ENCODE results near the gene HEXB. TPM values are rescaled to one million over a fixed set of nuclear protein-coding genes. Genes with fewer than 3 reads are reported as not detected.

Gene HEXB
- total and polyA plus RNA-seq, 2 of the 13 experiments (the other 11 are each of a cell fraction or from before 2014, with no cell fraction given), result 100 to 104 TPM

DNA sequence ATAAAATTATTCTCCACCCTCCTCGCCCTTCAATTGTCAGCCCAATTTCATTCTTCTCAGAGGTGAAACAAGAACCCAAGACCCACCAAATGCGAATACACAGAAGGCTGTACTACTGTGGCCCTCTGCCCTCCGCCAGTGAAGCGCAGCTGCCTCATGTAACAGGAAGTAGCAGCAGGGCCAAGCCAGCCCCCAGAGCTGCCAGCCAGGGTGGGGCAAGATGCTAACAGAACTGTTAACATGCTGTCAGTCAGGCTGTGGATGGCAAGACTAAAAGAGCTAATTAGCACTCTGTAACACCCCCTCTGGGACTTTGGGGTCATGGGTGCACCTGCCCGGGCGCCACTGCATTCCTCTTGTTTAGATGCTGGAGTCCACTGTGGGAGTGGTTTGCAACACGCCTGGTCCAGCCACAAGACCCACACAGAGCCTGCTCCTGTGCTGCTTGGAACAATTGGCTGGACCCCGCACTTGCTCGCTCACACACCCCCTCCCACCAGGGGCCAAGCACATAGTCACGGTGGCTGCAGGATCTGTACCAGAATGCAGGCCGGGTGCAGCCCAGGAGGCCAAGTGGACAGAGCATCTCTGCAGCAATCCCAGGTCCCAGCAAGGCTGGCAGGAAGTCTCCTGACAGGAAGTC is 14.5 kb upstream of the HEXB start (continued):
- no peak for TF ChIP-seq POLR2G (IDR thresholded peaks at IDR 0.05; ENCODE audit: low read depth, low read length)
- no peak for TF ChIP-seq THYN1 (CRISPR knock-in tag; IDR thresholded peaks at IDR 0.05; ENCODE audit: borderline replicate concordance, low read depth)
- TF ChIP-seq KLF11 (CRISPR knock-in tag; IDR thresholded peaks at IDR 0.05), result no peak
- TF ChIP-seq NFYB (CRISPR knock-in tag; IDR thresholded peaks at IDR 0.05), result no peak
- TF ChIP-seq ZSCAN30 (CRISPR knock-in tag; IDR thresholded peaks at IDR 0.05), result no peak
- TF ChIP-seq, protein P1, sequence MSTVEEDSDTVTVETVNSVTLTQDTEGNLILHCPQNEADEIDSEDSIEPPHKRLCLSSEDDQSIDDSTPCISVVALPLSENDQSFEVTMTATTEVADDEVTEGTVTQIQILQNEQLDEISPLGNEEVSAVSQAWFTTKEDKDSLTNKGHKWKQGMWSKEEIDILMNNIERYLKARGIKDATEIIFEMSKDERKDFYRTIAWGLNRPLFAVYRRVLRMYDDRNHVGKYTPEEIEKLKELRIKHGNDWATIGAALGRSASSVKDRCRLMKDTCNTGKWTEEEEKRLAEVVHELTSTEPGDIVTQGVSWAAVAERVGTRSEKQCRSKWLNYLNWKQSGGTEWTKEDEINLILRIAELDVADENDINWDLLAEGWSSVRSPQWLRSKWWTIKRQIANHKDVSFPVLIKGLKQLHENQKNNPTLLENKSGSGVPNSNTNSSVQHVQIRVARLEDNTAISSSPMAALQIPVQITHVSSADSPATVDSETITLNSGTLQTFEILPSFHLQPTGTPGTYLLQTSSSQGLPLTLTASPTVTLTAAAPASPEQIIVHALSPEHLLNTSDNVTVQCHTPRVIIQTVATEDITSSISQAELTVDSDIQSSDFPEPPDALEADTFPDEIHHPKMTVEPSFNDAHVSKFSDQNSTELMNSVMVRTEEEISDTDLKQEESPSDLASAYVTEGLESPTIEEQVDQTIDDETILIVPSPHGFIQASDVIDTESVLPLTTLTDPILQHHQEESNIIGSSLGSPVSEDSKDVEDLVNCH (CRISPR knock-in tag; IDR thresholded peaks at IDR 0.05), result no peak
- no peak for TF ChIP-seq SYNCRIP (IDR thresholded peaks at IDR 0.05; ENCODE audit: insufficient read depth, low read depth, low read length)
- TF ChIP-seq STAT5B (CRISPR knock-in tag; IDR thresholded peaks at IDR 0.05), result no peak
- TF ChIP-seq, protein P2, sequence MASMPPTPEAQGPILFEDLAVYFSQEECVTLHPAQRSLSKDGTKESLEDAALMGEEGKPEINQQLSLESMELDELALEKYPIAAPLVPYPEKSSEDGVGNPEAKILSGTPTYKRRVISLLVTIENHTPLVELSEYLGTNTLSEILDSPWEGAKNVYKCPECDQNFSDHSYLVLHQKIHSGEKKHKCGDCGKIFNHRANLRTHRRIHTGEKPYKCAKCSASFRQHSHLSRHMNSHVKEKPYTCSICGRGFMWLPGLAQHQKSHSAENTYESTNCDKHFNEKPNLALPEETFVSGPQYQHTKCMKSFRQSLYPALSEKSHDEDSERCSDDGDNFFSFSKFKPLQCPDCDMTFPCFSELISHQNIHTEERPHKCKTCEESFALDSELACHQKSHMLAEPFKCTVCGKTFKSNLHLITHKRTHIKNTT (CRISPR knock-in tag; IDR thresholded peaks at IDR 0.05), result no peak
- no peak for TF ChIP-seq POGK (CRISPR knock-in tag; conservative IDR thresholded peaks at IDR 0.05)
- TF ChIP-seq ZBTB49 (CRISPR knock-in tag; IDR thresholded peaks at IDR 0.05; ENCODE audit: borderline replicate concordance), result no peak
- TF ChIP-seq ZNF83 (CRISPR knock-in tag; IDR thresholded peaks at IDR 0.05; ENCODE audit: borderline replicate concordance), result no peak
- no peak for TF ChIP-seq ZNF574 (CRISPR knock-in tag; IDR thresholded peaks at IDR 0.05)
- TF ChIP-seq HNF4A (CRISPR knock-in tag; IDR thresholded peaks at IDR 0.05), result peak; percentile 32; the same call in 1 of the 2 replicates
- no peak for TF ChIP-seq PAF1 (CRISPR knock-in tag; IDR thresholded peaks at IDR 0.05)
- no peak for TF ChIP-seq CBX2 (IDR thresholded peaks at IDR 0.05; ENCODE audit: low read depth, low read length)
- no peak for TF ChIP-seq CBX2 (CRISPR knock-in tag; IDR thresholded peaks at IDR 0.05; ENCODE audit: low read depth)

Data from HepG2 (cell line).